ENCODE measurements around the gene MS4A14.
"Not testable (repeated sequence)": the region's sequence is repeated elsewhere in the genome, so short reads cannot be mapped to it uniquely, and the experiment has no call there.

The MS4A14 gene, protein sequence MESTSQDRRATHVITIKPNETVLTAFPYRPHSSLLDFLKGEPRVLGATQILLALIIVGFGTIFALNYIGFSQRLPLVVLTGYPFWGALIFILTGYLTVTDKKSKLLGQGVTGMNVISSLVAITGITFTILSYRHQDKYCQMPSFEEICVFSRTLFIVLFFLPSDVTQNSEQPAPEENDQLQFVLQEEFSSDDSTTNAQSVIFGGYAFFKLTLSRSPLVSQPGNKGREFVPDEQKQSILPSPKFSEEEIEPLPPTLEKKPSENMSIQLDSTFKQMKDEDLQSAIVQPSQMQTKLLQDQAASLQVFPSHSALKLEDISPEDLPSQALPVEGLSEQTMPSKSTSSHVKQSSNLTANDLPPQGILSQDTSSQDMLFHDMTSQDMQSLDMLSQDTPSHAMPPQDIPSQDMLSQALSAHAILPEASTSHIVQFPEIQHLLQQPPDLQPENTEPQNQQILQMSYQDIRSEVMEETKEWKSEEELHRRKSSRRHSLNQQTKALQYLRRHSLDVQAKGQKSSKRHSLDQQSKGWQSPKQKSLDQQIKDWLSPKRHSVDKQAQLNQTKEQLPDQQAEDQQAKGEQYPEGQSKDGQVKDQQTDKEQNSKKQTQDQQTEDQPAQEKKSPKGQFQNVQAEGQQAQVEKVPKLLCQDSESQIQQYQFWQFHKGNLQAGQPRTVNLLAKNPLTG

DNA sequence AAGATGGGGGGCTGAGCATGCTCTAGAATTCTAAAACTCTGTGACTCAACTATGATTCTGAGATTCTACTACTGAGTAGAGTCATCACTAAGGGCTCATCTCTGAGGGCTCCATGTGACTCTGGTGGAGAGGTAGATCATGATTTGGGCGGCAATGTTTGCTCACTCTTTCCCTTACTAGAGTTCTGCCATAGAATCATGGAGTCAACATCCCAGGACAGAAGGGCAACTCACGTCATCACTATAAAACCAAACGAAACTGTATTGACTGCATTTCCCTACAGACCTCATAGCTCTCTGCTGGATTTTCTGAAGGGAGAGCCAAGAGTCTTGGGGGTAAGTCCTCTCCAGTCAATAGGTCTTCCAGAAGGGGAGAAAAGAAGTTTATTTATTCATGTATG lies at the start of gene MS4A14:
Gene MS4A14, plus strand, starts transcription at position 78 of the 400 bp plus-strand sequence. Its CDS starts 120 bp downstream, at position 198.
- no peak for DNase-seq

DNA sequence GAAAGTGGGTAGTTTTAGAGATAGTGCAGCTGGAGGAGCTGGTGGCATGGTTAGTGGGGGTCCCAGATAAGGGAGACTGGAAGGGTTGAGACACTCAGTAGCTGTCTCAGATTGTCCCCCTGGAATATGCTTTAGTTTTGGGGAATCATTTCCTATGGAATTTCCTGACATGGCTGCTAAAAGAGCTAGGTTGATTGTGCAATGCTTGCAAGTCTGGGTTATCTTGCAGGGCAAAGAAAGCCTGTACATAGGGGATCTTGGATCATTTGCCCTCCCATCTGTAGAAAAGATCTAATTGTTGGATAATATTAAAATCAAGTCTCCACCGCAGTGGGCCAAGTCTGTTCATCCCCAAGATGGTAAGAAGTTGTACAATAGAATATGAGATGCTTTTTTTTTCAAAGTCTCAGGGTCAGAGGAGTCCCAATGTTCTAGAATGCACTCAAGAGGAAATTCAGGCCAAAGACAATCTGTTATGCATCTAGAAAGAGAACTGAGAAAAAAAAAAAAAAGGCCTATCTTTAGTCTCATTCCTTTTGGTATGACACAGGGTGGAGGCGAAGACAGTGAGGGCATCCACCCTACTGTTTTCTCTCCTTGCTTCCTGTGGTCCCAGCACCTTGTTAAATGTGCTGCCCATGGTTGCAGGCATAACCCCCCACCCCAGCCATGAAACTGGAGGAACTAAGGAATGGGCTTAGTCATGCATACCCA lies 49.0 kb upstream of the MS4A14 start:
- no peak for DNase-seq

DNA sequence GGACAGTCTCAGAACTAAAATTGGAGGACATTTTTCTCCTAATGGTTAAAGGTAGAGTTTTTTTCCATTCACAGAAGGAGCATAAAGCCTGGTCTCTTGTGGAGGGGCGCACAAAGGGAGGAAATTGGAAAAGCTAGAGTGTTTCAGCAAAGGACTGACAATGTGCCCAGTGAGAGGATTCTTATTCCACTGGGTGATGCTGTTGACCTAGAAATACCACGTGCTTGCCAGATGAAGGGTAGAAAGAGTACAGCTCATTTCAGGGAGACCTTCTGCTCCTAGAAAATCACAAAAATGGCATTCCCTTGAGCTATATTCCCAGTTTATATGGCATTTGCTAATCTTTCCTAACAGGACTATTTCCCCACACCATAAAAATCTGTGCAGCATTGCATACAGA lies 48.1 kb upstream of the MS4A14 start:
- no peak for DNase-seq

DNA sequence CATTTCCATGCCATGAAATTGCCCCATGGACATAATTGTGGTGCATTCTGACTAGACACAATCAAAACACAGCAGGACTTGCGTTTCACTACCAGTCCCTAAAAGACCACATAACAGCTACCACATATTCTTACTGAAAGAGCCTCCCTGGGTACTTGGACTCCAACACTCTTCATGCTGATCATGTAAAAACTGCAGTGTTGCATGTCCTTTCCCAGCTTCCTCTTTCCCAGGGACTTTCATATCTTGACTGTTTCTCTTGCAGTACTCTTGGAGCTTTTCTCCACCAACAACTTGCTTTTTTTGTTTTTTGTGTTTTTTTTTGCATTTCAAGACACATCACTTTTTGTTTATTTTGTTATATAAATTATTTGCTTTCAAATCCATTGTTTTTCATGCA lies 46.3 kb upstream of the MS4A14 start:
- DNase-seq, result no peak

DNA sequence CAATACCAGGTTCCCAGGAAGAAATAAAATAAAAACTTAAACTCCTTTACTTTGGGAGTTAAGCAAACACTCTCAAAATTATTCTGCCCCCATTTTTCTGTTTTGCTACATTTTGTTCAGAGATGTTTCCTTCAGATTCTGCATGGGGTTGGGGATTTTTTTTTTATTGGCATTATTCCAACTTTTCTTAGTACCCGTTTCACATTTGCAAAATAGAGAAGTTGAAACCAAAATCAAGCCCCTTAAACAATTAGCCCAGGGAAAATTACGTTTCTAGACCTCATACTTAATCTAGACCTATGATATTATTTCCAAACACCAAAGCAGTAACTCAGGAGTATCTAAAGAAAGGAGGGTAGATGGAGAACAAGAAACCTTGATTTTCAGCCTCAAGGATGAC lies 38.5 kb upstream of the MS4A14 start:
- no peak for DNase-seq

DNA sequence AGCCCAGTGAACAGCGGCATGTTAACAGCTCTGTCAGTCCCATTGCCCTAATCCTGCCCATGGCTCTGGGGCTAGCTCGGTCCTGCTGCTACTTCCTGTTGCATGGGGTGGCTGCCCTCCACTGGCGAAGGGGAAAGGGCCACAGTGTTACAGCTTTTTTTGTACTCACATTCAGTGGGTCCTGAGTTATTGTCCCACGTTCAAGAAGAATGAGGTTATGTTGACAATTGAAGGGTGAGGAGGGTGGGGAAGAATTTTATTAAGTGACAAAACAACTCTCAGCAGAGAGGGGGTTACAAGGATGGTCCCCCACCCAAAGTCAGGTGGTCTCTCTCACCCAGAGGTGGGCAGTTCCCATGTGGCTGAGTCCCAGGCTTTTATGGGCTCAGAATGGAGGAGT lies 35.6 kb upstream of the MS4A14 start:
- no peak for DNase-seq

DNA sequence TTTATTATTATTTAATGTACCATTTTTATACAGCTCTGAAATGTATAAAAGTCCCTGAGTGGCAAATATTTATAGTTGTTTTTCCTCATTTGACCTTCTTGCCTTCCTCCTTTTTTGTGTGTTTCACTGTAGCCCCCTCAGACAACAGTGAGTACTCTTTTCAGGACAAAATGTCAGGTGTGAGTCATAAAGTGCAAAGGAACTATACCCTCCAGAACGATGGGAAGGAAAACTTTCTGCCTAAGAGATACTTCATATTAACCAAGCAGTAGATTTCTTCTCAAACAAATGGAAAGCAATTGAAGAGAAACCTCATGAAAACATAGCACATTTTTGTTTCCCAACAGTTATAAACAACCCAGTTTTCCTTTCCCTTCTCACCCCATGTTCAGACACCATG lies 34.0 kb upstream of the MS4A14 start:
- DNase-seq, result no peak

DNA sequence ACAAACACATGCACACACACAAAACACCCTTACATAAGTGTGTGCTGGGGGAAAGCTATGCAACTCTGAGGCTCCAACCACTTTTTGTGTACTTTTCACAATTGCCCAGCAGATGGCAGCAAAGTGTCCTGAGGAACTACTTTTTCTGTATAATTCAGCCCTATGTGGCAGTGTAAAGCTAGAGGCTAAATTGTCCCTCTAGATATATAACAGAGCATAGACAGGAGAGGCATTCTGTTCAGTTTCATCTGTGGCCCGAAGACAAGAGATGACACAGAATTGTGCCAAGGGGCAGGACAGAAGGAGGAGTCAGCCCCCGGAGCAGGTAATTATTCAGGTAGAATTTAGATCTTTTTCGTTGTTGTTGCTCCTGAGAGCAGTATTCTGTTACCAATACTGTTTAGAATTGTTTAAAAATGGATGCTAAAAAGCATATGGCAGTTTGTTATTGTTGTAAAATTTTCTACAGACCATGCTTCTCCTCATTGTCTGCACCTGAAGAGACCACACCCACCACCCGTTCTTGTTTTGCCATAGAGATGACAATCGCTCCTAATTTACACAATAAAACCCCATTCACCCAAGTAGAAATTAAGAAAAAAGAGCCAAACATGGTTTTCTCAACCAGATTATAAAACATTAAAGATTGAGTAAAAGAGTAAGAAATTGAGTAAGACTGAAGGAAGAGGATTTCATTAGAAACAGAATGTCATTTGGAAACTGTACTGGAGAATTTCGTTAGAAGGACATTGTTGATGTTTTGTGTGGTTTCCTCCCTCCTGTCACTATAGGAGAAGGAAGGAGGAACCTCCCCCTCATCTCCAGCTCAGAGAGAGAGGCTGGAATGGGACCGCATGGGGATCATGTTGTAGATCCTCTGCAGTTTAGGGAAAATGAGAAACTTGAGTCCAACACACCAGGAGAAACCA lies 32.5 kb upstream of the MS4A14 start:
- peak; percentile 57 for DNase-seq

DNA sequence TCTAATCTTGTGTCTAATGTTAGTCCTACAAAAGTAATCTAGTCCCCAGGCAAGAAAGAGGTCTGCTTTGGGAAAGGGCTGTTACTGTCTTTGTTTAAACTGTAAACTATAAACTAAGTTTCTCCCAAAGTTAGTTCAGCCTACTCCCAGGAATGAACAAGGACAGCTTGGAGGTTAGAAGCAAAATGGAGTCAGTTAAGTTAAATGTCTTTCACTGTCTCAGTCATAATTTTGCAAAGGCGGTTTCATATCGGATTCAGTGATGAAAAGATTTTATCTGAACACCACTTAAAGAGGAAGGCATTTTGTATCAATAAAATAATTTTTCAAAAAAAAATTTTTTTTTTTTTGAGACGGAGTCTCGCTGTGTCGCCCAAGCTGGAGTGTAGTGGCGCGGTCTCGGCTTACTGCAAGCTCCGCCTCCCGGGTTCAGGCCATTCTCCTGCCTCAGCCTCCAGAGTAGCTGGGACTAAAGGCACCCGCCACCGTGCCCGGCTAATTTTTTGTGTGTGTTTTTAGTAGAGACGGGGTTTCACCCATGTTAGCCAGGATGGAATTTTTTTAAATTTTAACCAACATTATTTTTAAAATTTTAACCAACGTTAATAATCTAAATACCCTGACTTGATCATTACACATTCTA lies 29.9 kb upstream of the MS4A14 start:
- not testable (repeated sequence) for DNase-seq

DNA sequence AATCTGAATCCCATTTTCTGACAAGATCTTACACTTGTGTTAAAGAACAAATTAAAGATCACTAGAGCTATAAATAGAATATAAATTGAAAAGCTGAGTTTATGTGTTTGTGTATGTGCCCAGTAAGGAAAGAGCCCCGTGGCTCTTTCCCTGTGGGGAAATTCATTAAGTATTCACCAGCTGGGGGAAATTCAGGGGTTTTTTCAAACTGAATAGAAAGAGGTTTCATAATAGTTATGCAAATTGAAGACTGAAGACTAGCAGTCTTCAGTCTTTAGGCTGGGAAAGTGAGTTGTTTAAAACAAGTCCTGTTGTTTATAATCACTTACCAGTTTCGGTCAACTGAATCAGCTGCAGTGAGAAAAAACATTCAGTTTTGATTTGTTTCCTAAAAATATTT lies 29.2 kb upstream of the MS4A14 start:
- no peak for DNase-seq

DNA sequence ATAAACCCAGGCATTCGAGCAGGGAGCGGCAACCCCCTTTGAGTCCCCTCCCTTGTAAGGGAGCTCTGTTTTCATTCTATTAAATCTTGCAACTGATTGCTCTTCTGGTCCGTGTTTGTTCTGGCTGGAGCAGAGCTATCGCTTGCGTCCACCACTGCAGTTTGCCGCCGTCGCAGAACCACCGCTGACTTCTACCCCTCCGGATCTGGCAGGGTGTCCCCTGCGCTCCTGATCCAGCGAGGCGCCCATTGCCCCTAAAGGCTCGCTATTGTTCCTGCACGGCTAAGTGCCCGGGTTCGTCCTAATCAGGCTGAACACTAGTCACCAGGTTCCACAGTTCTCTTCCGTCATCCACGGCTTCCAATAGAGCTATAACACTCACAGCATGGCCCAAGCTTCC lies 28.4 kb upstream of the MS4A14 start:
- no peak for DNase-seq

DNA sequence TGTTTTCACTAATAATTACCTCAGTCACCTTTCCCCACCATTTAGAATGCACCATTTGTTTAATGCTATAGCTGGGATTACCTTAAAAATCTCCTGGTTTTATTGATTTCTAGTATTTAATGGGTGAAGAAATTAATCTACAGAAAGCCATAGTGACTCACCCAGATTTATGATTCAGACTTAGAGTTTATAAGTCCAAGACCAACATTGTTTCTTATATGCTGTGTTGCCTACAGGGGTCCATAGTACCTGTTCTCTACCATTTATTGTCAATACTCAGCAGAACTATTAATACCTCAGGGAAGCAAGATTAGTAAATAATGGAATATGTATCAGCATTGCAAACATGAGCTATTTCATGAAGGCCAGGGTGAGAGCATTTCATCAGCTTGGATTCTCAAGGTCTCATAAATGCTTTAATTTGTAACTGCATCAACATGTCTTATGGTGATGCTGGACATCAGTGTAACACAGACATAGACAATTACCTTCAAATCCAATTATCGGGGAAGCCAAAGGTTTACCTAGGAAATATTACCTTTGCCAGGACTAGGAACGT lies 25.9 kb upstream of the MS4A14 start:
- no peak for DNase-seq

DNA sequence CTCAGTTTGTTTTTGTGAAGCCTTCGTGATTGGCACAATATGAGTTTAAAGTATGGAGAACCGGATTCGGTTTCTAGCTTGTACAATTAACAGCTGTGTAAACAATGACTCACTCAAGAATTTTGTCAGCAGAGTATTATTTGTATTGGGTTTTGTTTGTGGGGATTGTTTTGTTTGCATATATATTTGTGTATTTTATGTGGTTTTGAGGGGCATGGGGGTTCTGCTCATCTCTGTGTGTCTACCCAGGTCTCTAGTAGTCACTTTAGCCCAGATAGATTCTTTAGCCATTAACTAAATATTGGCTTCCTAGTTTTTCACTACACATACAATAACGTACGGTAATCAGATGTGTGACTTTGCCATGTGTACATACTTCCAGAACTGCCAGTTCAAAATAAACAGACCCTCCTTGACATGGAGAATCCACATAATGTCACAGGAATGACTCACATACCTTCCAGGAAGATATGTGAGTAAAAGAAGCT lies 25.4 kb upstream of the MS4A14 start:
- DNase-seq, result peak; percentile 56

DNA sequence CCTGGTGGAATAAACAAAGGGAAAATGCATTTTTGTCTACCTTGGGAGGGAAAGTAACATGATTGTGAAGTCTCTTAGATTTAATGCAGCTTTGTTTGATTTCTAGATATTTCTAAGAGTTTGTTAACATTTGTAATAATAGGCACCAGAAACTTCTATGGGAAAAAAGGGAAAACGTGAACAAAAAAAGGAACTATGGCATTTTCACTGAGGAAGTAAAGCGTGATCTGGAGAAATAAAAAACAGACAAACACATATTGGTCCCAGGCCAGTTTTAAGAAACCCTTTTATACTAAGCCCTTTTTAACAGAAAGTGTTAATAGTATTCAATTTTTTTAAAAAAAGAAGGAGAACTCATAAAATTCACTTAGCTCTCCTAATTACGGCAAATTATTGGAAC lies 24.9 kb upstream of the MS4A14 start:
- no peak for DNase-seq

DNA sequence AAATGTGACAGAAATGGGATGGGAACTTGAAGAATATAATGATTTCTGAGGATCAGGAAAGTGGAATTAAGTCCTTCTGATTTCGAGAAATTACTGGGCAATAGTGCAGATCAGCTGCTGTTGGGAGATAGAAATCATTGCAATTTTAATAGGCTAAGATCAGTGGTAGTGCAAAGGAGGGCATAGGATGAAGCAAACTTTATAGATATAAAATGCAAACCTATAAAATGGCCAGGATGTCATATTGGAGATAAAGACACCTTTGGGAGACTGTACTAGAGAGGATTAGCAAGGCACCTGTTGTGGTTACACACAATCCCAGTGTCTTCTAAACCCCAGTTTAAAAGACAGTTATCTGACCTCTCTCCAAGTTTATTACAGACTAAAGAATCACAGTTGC lies 24.4 kb upstream of the MS4A14 start:
- no peak for DNase-seq

DNA sequence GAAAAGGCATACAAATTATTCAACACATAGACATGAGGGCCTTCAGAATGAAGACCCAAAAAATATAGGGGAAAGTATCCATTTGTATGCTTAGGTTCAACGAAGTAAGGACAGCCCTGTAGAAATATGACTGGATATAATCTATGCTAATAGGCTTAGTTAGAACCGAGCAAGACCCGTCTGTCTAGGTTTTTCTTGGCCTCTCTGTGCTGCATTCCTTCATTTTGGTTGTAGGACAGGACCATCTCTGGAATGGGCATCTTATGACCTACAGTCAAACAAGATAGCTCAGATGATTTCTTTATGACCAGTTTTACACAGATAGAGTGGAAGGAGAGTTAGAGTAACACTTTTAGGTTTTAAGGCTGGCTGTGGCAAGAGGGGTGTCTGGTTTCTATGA lies 23.5 kb upstream of the MS4A14 start:
- no peak for DNase-seq

DNA sequence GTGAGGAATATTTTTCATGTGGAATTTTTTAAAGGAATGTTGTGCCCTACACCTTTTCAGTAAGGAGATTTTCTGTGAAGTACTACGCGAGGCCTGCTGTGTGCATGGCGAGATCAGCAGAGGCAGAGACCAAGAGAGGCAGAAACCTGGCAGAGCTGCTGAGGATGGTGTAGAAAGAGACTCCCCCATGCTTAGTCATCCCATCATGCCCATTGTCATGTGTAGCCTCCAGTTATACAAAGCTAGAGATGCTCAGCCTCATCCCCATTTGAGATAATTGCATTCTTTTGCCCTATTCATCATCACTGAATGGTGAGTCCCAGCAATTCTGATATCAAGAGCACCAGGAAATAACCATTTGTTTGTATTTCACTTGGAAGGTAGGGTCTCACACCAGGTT lies 20.9 kb upstream of the MS4A14 start:
- no peak for DNase-seq

DNA sequence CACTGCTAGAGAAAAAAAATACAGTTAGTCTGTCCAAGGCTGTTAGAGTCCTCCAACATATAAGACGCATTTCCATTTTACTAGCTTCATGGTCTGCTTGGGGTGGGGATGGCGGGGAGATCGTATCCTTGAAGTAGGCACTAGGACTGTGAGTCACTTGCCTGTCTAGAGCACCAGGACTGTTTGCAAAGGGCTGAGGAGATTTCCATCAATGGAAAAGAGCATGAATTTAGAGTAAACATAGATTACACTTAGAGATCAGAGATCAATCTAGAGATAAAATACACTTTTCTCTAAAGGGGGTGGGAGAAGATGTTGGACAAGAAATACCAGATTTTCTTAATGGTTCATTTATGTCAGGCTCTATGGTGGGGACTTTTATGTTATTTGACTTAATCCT lies 19.7 kb upstream of the MS4A14 start:
- DNase-seq, result no peak

DNA sequence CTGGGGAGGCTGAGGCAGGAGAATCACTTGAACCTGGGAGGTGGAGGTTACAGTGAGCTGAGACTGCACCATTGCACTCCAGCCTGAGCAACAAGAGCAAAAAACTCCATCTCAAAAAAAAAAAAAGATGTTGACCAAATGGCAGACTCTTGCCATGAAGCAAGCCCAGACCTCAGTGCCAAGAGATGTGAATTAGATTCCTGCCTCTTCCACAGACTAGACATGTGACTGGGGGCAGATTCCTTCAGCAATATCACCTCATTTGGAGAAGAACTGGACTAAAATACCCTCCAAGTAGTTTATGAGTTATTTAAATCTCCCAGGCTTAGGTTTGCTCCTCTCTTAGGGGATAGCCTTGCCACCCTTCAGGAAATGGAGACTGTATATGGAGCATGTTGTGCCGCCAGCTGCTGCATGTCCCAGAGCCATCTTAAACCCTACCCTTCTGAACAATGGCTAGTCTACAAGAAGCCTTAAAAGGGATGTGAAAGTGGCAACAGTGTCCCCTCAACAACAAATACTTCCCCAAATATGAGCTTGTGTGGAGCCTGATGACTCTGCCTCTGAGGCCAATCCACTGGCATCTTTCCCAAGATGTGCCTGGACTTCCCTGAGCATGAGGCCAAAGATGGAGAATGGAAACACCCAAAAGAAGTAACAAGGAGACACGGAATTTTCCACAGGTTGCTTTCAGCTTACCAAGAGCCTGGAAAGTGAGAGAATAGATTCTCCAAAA lies 18.7 kb upstream of the MS4A14 start:
- no peak for DNase-seq

DNA sequence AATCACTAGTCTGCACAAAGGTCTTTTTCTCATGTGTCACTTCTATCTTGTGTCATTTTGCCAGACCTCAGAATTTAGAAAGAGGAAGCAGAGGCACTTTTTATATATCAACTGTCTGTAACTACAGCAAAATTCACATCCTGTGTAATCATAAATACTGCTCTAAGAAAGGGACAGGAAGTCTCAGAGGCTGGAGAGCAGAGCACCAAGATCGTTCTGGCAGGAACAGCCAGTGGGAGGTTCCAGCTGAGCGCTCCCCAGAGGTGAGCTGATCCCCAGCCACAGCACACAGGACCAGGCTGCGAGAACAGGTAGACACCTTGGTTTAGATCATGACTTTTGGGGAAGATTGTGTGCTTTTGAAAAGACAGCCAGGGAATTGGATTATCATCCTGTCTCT lies 17.9 kb upstream of the MS4A14 start, which contains the start of gene MS4A7:
Gene MS4A7, plus strand, starts transcription at position 179 of the 400 bp plus-strand sequence. CDS start 4,610 bp downstream, outside the sequence.
- DNase-seq, result no peak

Measured in NCI-H510A treated with DMSO at 0.1 percent for 48 hours (cell line).